Adipose tissue (tissue), 3 donors: Measurements from ENCODE around the gene SEC14L5. TPM values are rescaled to one million over a fixed set of nuclear protein-coding genes. Genes with fewer than 3 reads are reported as not detected.

Experiments used
- H3K27ac ChIP-seq: one replicate; pipeline ENCODE4 v1.5.1; 2013; ENCODE audit warnings: low read depth, low read length
- WGBS, 3 donors: extraction: QIAGEN DNeasy Blood & Tissue Kit; methylation state at CpG; one replicate each; pipeline ENCODE4 v1.1.7; 2013; 5-methylcytosine and 5-hydroxymethylcytosine counted together
- polyA plus RNA-seq, 3 donors: library from polyadenylated mRNA; stranded (reverse); fragments of 200-250 nt; gene quantifications; one replicate each; pipeline ENCODE4 v1.2.3, GENCODE V29; 2013
- donor health status: healthy with polysubstance abuse.
- donor health status: Bipolar disorder and iron deficiency.
- donor health status: healthy.

Gene SEC14L5
- polyA plus RNA-seq, 3 donors, result 0.24 to 0.67 (median 0.27) TPM

DNA sequence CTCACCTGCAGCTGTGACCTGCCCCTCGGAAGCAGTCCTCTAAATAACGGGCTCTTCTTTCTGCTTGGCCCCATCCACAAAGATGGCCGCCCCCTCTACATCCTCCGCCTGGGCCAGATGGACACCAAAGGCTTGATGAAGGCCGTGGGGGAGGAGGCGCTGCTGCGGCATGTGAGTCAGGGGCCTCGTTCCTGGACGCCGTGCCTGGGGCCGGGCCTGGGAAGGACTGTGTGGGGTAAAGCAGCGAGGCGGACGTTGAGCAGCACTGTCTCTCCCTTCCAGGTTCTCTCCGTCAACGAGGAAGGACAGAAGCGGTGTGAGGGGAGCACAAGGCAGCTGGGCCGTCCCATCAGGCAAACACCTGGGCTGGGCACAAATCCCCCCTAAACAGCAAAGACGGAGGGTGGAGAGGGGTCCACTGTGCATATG lies 42.5 kb downstream of the SEC14L5 start:
- WGBS, 3 donors, result 85 to 88% (median 88%) methylated on average over 19 of the region's 19 CpGs
- H3K27ac ChIP-seq, result no peak overlapping the region

DNA sequence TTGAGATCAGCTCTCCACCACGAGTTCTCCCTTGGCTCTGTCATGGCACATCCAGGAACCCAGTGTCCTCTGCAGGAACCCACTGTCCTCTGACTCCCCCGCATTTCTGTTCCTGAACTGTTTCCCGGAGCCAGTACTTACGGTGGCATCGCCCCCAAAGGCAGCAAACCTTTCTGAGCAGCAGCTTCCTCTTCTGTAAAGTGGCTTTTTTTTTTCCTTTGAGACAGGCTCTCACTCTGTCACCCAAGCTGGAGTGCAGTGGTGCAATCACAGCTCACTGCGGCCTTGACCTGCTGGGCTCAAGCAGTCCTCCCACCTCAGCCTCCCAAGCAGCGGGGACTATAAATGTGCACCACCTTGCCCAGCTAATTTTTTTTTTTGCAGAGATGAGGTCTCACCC lies 43.4 kb downstream of the SEC14L5 start:
- 50 to 78% (median 54%) methylated on average over 7 of the region's 7 CpGs for WGBS, 3 donors

GRCh38 chr16:5001986-5002385 lies 43.9 kb downstream of the SEC14L5 start:
- WGBS, 3 donors, result 66 to 72% (median 68%) methylated on average over 6 of the region's 6 CpGs
- no peak overlapping the region for H3K27ac ChIP-seq

More for the DNA sequence above, 43.4 kb downstream of the SEC14L5 start:
- H3K27ac ChIP-seq, result no peak overlapping the region

DNA sequence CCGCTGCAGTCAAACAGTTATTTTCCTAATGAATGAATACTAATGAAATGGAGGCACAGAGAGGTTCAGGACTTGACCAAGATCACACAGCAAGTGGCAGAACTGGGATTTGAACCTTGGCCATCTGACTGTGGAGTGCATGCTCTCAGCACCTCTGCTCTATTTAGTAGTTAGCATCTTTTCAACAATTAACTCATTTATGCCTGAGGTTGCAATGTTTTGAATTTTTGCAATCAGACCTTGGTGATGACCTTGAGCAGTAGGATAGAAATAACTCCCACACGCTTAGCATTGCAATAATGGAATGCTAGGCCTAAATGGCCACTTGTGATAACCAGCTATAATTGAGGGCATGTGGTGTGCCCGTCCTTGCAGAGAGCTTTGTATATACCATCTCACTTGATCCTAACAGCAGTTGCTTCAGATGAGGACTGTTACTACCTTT lies 44.6 kb downstream of the SEC14L5 start:
- H3K27ac ChIP-seq, result no peak overlapping the region
- WGBS, 3 donors, result 58 to 82% (median 77%) methylated on average over 3 of the region's 3 CpGs

GRCh38 chr16:5003211-5003610 lies 45.1 kb downstream of the SEC14L5 start:
- WGBS, 3 donors, result 80 to 82% (median 81%) methylated on average over 12 of the region's 12 CpGs
- no peak overlapping the region for H3K27ac ChIP-seq

GRCh38 chr16:5003828-5004227 lies 45.7 kb downstream of the SEC14L5 start:
- H3K27ac ChIP-seq, result no peak overlapping the region
- WGBS, 3 donors, result 92 to 94% (median 93%) methylated on average over 10 of the region's 10 CpGs

GRCh38 chr16:5004311-5004710 lies 46.2 kb downstream of the SEC14L5 start:
- H3K27ac ChIP-seq, result no peak overlapping the region
- WGBS, 3 donors, result 68 to 76% (median 73%) methylated on average over 5 of the region's 5 CpGs

- WGBS, 3 donors, result 61 to 75% (median 63%) methylated on average over 4 of the region's 4 CpGs
- no peak overlapping the region for H3K27ac ChIP-seq
Measured at GRCh38 chr16:5005916-5006315, 47.8 kb downstream of the SEC14L5 start.

DNA sequence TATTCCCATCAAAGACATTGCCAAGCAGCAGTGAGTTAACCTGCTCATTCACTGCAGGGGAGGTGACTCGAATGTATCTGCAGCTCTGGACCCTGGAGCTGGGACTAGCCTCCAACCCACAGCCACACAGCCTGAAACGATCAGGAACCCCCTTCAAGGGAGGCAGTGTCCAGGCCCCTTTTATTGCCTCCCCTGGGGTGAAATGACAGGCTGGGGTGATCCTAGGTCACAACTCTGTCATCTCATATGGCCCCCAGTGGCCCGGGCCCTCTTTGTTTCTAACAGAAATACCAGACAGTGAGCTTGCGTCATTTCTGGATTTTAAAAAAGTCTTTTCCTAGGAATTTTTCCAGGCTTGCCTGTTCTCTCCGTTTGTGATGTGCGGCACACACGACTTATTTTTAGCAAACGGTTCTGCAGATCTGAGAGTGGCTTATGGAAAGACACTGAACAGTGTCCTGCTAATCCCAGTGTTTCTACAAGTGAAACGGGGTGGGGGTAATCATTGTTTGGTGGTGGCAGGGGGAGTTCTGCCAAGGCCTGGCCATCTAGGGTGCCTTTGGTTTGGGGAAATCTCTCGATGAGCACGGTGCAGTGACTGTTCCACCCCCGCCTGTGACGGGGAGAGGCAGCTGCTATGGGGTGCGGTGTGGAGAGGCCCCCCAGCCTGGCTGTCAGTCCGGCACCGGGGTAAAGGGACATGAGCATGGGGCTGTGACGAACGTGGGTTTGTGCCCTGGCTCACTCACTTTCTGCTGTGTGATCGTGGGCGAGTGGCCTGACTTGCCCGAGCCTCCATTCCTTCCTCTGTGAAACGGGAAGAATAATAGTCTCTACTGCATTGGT lies 48.4 kb downstream of the SEC14L5 start:
- H3K27ac ChIP-seq, result no peak overlapping the region
- 71 to 82% (median 78%) methylated on average over 22 of the region's 22 CpGs for WGBS, 3 donors

DNA sequence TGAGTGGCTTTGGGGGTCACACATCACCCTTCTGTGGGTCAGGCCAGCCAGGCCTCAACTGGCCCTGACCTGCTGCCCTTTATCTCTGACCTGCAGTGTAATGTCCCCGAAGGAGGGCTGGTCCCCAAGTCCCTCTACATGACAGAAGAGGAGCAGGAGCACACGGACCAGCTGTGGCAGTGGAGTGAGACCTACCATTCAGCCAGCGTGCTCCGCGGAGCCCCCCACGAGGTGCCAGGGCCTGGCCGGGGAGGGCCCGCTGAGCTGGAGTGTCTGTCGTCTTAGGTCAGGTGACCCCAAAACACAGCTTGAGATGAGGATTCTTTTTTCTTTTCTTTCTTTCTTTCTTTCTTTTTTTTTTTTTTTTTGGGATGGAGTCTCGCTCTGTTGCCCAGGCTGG lies 49.1 kb downstream of the SEC14L5 start:
- WGBS, 3 donors, result 88 to 90% (median 89%) methylated on average over 9 to 10 of the region's 10 CpGs
- no peak overlapping the region for H3K27ac ChIP-seq

GRCh38 chr16:5008311-5008731 lies 50.2 kb downstream of the SEC14L5 start:
- WGBS, 3 donors, result 84 to 87% (median 87%) methylated on average over 18 of the region's 18 CpGs
- no peak overlapping the region for H3K27ac ChIP-seq

DNA sequence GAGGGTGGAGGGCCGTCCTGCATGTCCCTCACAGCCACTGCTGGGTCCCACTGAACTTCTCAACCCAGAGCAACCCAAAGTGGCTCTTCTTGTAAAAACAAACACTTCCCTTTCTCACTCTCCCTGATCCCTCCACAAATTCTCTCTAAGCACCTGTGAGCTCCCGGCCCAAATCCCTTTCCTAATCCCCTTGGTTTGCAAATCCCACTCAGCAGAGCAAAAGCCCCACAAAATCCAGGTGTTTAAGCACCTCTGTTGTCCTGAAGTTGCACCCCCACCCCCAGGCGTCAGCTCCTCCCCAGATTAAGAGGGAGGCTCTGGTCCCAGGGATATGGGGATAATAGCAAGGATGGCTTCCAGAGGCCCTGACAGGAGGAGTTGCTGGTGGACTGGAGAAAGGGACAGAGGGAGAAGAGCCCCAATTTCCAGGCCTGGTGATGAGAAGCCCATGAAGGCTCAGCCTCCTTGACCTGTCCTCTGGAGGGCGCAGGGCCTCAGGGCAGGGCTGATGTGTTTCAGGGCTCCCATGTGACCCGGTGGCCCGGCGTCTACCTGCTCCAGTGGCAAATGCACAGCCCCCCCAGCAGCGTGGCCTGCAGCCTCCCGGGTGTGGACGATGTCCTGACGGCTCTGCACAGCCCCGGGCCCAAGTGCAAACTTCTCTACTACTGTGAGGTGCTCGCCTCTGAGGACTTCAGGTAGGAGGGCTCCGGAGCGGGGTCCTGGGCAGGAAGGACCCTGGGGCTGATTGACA lies 52.6 kb downstream of the SEC14L5 start:
- no peak overlapping the region for H3K27ac ChIP-seq
- WGBS, 3 donors, result 38 to 54% (median 53%) methylated on average over 15 of the region's 15 CpGs

DNA sequence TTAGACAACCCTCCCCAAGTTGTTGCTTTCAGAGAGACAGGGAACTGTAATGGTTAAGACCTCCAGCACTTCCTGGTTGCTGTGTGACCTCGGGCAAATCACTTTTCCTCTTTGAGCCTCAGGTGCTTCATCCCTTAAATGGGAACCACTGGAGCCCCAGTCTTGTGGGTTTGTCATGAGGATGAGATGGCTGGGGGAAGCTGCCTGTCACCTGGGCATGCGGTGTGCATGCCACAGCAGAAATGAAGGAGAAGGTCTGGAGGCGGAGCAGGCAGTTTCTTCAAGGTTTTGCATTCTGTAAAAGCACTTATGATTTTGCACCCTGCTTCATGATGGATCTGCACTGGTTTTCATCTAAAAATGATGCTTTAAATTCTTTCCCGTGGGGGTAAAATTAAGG lies 53.5 kb downstream of the SEC14L5 start:
- 44 to 67% (median 50%) methylated on average over 4 of the region's 4 CpGs for WGBS, 3 donors
- H3K27ac ChIP-seq, result no peak overlapping the region

DNA sequence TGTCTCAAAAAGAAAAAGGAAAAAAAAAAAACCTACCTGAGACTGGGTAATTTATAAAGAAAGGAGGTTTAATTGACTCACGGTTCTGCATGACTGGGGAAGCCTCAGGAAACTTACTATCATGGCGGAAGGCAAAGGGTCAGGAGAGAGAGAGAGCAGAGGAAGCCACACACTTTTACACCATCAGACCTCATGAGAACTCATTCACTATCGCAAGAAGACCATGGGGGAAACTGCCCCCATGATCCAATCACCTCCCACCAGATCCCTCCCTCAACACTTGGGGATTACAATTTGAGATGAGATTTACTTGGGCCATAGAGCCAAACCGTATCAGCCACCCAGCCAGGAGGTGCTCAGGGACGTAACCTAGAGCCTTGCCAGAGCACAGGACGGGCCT lies 54.8 kb downstream of the SEC14L5 start:
- WGBS, 3 donors, result 73 to 81% (median 79%) methylated on average over 6 of the region's 6 CpGs
- H3K27ac ChIP-seq, result no peak overlapping the region

- H3K27ac ChIP-seq, result no peak overlapping the region
- 59 to 76% (median 66%) methylated on average over 4 of the region's 4 CpGs for WGBS, 3 donors
Measured at GRCh38 chr16:5015351-5015750, 57.2 kb downstream of the SEC14L5 start.

- 90 to 94% (median 93%) methylated on average over 4 of the region's 4 CpGs for WGBS, 3 donors
- H3K27ac ChIP-seq, result no peak overlapping the region
Measured at GRCh38 chr16:5015887-5016286, 57.8 kb downstream of the SEC14L5 start.

- WGBS, 3 donors, result 69 to 75% (median 71%) methylated on average over 6 of the region's 6 CpGs
- no peak overlapping the region for H3K27ac ChIP-seq
Measured at GRCh38 chr16:5016967-5017677, 59.0 kb downstream of the SEC14L5 start.

- WGBS, 3 donors, result 74 to 79% (median 75%) methylated on average over 5 of the region's 5 CpGs
- H3K27ac ChIP-seq, result no peak overlapping the region
Measured at GRCh38 chr16:5017678-5017969, 59.5 kb downstream of the SEC14L5 start.

DNA sequence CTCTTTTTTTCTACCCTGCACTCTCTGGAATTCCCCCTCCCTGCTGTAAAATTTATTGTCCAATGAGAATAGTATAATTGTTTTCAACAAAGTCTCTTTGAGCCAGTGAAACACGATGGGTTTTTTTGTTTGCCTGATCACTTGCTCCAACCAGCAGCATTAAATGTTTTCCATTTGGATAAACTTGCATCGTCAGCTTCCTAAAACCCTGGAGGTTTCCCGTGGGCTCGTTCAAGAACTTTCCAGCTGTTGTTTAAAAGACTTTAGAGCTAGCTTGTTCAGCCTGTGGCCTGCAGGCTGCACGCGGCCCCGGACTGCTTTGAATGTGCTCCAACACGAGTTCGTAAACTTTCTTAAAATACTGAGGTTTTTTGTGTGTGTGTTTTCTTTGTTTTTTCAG lies 60.7 kb downstream of the SEC14L5 start:
- 47 to 51% (median 48%) methylated on average over 9 of the region's 9 CpGs for WGBS, 3 donors
- no peak overlapping the region for H3K27ac ChIP-seq
